Type B pancreatic cell (in vitro differentiated cells): ENCODE measurements around the gene MTCL3. TPM values are rescaled to one million over a fixed set of nuclear protein-coding genes. Genes with fewer than 3 reads are reported as not detected.
"Not testable (repeated sequence)": the region's sequence is repeated elsewhere in the genome, so short reads cannot be mapped to it uniquely, and the experiment has no call there.

ENCODE experiments used
- DNase-seq: peaks from one replicate; pipeline ENCODE4 v3.0.0; 2021; ENCODE audit warnings: mixed read lengths; ENCODE audit not compliant: unreplicated experiment; ENCODE audit errors: extremely low spot score
- H3K27ac Mint-ChIP-seq: 2 replicates; pipeline ENCODE4 v1.8.0; 2021; ENCODE audit warnings: mild to moderate bottlenecking, mixed read lengths
- H3K27me3 Mint-ChIP-seq: 2 replicates; pipeline ENCODE4 v1.8.0; 2021; ENCODE audit warnings: mixed read lengths
- H3K36me3 Mint-ChIP-seq: 2 replicates; pipeline ENCODE4 v1.8.0; 2021; ENCODE audit warnings: mixed read lengths
- H3K4me1 Mint-ChIP-seq: one replicate; pipeline ENCODE4 v1.8.0; 2021; ENCODE audit warnings: mixed read lengths; ENCODE audit not compliant: unreplicated experiment
- H3K4me3 Mint-ChIP-seq: 2 replicates; pipeline ENCODE4 v1.8.0; 2021; ENCODE audit warnings: mild to moderate bottlenecking, mixed read lengths
- H3K9me3 Mint-ChIP-seq: 2 replicates; pipeline ENCODE4 v1.8.0; 2021; ENCODE audit warnings: mixed read lengths
- total RNA-seq: library from RNA; stranded (reverse); gene quantifications from 2 replicates; pipeline ENCODE4 v1.2.1, GENCODE V29; 2021; ENCODE audit warnings: low replicate concordance
- TF ChIP-seq, protein P1 (sequence below): fragments of 200-600 bp; sonication (generic); conservative IDR thresholded peaks from 2 replicates; pipeline ENCODE4 v1.5.0; 2021; ENCODE audit warnings: antibody characterized with exemption, mild to moderate bottlenecking

MTCL3 gene

DNA sequence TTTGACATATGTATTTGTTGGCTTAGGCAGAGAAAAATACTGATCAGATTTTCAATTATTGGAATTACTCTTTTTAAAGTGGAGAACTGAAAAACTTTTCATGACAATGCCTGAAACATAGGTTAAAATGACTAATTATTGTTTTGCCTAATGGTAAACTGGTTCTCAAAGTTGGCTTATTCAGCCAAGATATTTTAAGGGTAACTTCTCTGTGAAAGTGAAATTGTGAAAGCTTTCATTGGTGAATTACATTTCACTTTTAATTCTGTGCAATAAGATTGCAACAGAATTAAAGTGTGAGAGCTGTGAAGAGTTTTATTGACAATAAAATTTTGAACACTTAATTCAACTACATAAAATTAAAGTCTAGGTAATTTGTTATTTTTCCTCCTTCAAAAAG is 84.5 kb downstream of the MTCL3 start:
- TF ChIP-seq, protein P1, sequence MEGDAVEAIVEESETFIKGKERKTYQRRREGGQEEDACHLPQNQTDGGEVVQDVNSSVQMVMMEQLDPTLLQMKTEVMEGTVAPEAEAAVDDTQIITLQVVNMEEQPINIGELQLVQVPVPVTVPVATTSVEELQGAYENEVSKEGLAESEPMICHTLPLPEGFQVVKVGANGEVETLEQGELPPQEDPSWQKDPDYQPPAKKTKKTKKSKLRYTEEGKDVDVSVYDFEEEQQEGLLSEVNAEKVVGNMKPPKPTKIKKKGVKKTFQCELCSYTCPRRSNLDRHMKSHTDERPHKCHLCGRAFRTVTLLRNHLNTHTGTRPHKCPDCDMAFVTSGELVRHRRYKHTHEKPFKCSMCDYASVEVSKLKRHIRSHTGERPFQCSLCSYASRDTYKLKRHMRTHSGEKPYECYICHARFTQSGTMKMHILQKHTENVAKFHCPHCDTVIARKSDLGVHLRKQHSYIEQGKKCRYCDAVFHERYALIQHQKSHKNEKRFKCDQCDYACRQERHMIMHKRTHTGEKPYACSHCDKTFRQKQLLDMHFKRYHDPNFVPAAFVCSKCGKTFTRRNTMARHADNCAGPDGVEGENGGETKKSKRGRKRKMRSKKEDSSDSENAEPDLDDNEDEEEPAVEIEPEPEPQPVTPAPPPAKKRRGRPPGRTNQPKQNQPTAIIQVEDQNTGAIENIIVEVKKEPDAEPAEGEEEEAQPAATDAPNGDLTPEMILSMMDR: no peak

DNA sequence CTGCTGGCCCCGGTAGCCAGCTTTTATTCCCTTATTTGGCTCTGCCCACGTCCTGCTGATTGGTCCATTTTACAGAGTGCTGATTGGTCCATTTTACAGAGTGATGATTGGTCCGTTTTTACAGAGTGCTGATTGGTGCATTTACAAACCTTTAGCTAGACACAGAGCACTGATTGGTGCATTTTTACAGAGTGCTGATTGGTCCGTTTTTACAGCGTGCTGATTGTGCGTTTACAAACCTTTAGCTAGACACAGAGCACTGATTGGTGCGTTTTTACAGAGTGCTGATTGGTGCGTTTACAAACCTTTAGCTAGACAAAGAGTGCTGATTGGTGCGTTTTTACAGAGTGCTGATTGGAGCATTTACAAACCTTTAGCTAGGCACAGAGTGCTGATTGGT is 90.6 kb downstream of the MTCL3 start:
- not testable (repeated sequence) for H3K27ac Mint-ChIP-seq, DNase-seq, H3K4me1 Mint-ChIP-seq, H3K36me3 Mint-ChIP-seq, H3K27me3 Mint-ChIP-seq, H3K4me3 Mint-ChIP-seq, H3K9me3 Mint-ChIP-seq

More for the DNA sequence above, 84.5 kb downstream of the MTCL3 start:
- no peak for DNase-seq
- no peak overlapping the region for H3K27ac Mint-ChIP-seq
- H3K4me1 Mint-ChIP-seq: no peaks in the 10 kb centered on the region
- no peaks in the 10 kb centered on the region for H3K27me3 Mint-ChIP-seq
- no peaks in the 10 kb centered on the region for H3K36me3 Mint-ChIP-seq
- no peak overlapping the region for H3K4me3 Mint-ChIP-seq
- H3K9me3 Mint-ChIP-seq: peaks cover 9% of the 10 kb centered on the region

DNA sequence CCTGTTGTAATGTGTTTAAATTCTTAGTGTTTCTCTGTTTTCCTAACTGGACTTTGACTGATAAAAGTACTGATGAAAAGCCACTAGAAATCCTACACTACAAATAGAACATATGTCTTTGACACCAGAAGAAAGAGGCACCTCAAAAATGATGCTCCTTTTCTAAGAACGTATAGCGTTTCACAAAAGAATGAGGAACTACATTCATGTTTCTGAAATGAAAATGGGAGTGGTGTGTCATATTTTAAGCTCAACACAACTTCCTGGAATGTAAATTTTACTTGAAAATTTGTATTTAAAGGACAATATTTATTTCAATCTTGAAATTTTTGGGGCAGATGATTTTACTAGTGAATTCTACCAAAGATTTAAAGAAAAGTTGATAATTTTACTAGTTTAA is 95.2 kb downstream of the MTCL3 start:
- Mint-ChIP-seq H3K36me3 (no peaks in the 10 kb centered on the region), H3K4me3 (no peak overlapping the region), H3K4me1 (no peaks in the 10 kb centered on the region), H3K27ac (peak overlapping the region; percentile 72), H3K9me3 (no peaks in the 10 kb centered on the region), H3K27me3 (no peaks in the 10 kb centered on the region)
- TF ChIP-seq, protein P1: no peak
- DNase-seq: no peak

Other genes starting within 250 kb of the MTCL3 start
- gene ECHDC1, start 175.7 kb downstream of the MTCL3 start, total RNA-seq: 40.5 and 48.4 TPM in 2 replicates
- 3.3 and 7.8 TPM in 2 replicates for gene KIAA0408, start 59.9 kb downstream of the MTCL3 start, total RNA-seq
- gene C6orf58, start 57.8 kb upstream of the MTCL3 start, total RNA-seq: 0.63 TPM in 1 of 2 replicates, not detected in the other